Left colon (tissue), 2 donors: ENCODE data around the gene HTRA3. TPM values are rescaled to one million over a fixed set of nuclear protein-coding genes. Genes with fewer than 3 reads are reported as not detected.

Experiments
- ATAC-seq: fragments of 200-7000 bp; cut with Tn5 transposase; one replicate; pipeline ENCODE4 v1.9.1; 2020; ENCODE audit warnings: mild to moderate bottlenecking, moderate library complexity
- DNase-seq, 2 donors: peaks; one replicate each; pipeline ENCODE4 v3.0.0-alpha.2; 2020
- intact Hi-C, 2 donors: fragments of 100-400 bp; cut with DNase I in 1 of 2; cut with micrococcal nuclease in 1 of 2; formaldehyde crosslinking; loops; one replicate each; pipeline versions ENCODE4 v1.11.2 to v1.14.0; 2022; cut with DNase I, micrococcal nuclease
- total RNA-seq, 2 donors: library from RNA; stranded (reverse); fragmentation: NEBNext Ultra II Directional; extraction: Animal tissue kit (Norgen Biotek cat#: 25700); gene quantifications; one replicate each; pipeline ENCODE4 v1.2.1, GENCODE V29; 2021
- donor health status: DM: no; HTN: no; CAD: no.
- donor health status: DM: yes; HTN: yes; CAD: no.

The HTRA3 gene
- total RNA-seq, 2 donors from 2014 or later, result 2.5 to 6.6 TPM

GRCh38 chr4:8312976-8313375 is 43.4 kb downstream of the HTRA3 start:
- no peak for ATAC-seq
- no peak for DNase-seq
- intact Hi-C loops, result no loop called here

DNA sequence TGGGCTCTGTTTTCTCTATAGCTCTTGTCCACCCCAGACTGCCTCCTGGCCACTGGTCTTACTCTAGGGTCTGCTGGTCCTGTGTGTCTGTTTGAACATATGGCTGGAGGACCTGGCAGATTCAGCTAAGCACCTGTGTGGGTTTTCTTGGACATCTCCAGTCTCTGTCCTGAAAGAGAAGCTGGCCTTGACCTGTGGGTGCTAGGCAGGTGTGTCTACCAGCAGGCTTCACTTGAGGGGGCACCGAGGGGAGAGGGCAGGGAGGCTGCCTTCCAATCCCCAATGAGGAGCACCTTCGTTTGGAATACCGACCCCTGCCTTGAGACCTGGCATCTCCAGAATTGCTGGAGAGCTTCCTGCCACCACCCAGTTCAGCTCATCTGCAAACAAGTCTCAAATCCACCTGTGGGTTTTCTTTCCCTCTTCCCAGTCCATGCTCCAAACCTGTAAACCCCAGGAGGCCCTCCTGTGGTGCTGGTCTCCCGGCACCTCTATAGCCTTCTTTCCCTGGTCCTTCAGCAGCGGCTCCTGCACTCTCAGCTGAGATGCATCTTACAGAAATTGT is 45.2 kb downstream of the HTRA3 start:
- intact Hi-C loops, result no loop called here
- ATAC-seq (no peak), DNase-seq (no peak)

- peak in 1 of 2 donors; percentile 23 for DNase-seq
- intact Hi-C loops, result no loop called here
- ATAC-seq, result peak; percentile 37
Measured at GRCh38 chr4:8315435-8316250, 46.1 kb downstream of the HTRA3 start.

- DNase-seq, result no peak
- intact Hi-C loops, result no loop called here
- no peak for ATAC-seq
Measured at GRCh38 chr4:8316251-8316771, 46.8 kb downstream of the HTRA3 start.

DNA sequence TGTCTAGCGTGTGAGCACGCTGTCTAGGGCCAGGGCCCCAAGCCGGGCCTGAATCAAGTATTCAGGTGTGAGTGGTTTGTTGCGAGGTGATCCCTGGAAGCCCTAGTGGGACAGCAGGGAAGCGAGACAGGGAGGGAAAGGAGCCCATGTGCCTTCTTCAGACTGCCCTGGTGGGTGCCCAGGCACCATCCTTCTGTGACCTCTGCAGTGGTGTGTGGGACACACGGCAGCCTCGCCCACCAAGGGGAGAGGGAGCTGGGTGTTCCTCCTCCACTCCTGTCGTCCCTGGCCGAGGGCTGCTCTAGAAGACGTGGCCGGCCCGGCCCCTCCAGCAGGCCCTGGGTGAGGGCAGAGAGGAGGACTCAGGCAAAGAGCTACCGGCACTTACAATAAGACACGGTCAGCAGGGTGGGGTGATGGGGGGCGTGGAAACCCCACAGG is 47.4 kb downstream of the HTRA3 start:
- DNase-seq (no peak), ATAC-seq (no peak)
- intact Hi-C loops, result no loop called here

- intact Hi-C loops, result no loop called here
- ATAC-seq (no peak), DNase-seq (no peak)
Measured at GRCh38 chr4:8317474-8317873, 47.9 kb downstream of the HTRA3 start.

GRCh38 chr4:8318509-8318908 is 49.0 kb downstream of the HTRA3 start:
- intact Hi-C loops, result no loop called here
- DNase-seq, result no peak
- no peak for ATAC-seq

DNA sequence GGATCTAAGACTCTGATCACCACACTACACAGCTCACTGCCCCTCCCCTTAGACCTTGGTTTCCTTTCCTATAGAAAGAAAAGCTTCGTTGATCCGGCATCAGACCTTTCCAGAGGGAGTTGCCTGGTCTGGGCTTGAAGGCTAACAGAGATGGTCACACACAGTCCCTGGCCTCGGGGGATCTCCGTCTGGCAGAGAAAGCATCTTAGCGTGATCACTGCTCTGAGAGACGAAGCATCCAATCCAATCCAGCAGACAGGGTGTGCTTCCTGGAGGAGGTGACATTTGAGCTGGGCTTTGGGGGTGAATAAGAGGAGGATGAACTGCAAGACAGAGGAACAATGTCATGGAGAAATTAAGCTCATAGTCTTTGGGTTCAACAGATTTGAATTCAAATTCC is 49.5 kb downstream of the HTRA3 start:
- intact Hi-C loops, result no loop called here
- ATAC-seq, result no peak
- no peak for DNase-seq

DNA sequence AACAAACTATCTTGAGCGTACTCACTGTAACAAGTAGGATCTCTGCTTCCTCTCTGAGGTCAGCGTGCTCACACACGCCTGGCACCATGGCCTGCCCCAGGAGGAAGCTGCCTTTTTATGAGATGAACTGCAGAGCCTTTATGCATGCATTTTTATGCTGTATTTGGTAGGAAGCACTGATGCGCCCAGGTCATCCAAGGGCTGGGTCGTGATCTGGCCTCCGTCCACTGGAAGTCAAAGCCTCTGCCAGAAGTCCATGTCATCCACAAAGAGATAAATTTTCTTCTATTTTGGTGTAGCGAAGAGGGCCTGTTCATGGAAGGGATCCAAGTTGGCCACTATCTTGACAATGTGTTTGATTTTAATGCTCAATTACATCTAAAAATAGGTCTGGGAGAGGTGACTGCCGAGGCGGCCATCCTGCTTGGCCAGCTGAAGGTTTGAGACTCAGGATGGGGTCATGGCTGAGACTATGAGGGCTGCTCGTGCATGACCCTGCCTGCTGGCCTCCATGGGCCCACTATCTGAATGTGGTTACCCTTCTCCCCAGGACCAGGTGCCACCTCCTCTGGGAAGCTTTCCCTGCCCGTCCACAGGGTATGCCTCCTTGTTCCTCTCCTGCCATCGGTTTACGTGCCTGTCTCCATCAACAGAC is 50.3 kb downstream of the HTRA3 start:
- DNase-seq (peak in 1 of 2 donors; percentile 65), ATAC-seq (peak; percentile 14)
- intact Hi-C loops, result no loop called here

GRCh38 chr4:8320386-8320750 is 50.8 kb downstream of the HTRA3 start:
- intact Hi-C loops, result no loop called here
- ATAC-seq (no peak), DNase-seq (no peak)

GRCh38 chr4:8321220-8321619 is 51.7 kb downstream of the HTRA3 start:
- intact Hi-C loops, result no loop called here
- no peak for DNase-seq
- ATAC-seq, result no peak

DNA sequence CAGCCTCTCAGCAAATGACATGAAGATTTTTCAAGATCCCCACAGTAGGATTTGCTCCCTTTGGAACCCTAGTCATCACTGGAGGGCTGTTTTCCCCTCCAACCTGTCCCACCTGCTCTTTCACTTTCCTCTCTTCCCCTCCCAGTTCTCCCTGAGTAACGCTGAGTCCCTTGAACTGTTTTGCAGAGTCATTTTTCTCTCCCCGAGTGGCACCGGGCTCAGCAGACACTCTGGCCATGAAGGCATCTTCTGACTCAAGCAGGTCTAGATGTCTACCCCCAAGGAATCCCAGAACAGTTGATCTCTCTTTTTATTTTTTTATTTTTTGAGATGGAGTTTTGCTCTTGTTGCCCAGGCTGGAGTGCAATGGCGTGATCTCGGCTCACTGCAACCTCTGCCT is 52.2 kb downstream of the HTRA3 start:
- DNase-seq (no peak), ATAC-seq (no peak)
- intact Hi-C loops, result no loop called here

- ATAC-seq (no peak), DNase-seq (no peak)
Measured at GRCh38 chr4:8322794-8323704, 53.5 kb downstream of the HTRA3 start.

DNA sequence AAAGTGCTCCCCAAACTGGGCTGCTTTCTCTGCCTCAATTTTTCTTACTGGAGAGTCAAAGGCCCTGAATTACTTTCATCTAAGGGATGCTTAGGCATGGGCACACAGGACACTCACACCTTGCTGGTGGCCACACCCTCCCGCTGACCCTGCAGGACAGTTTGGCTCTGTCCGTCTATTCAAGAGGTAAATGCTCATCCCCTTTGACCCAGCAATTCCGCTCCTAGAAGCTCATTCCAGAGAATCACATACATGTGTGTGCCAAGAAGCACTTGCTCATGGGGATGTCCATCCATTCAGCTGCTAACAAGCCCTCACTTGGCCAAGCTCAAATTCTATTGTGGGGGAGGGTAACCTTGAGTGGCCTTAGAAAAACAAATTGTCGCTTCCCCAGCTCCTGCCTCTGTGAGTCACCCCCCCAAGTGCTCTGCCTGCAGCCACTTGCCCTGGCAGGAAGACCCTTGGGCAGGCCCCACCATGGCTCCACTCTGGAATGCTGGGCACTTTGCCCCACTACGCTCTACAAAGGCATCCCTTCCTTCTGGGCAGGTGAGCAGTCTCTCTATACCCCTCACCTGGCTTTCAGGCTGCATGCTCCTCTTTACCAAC is 54.5 kb downstream of the HTRA3 start:
- ATAC-seq, result no peak
- intact Hi-C loops, result no loop called here

More at GRCh38 chr4:8322794-8323704, 53.5 kb downstream of the HTRA3 start:
- intact Hi-C loops, result no loop called here

DNA sequence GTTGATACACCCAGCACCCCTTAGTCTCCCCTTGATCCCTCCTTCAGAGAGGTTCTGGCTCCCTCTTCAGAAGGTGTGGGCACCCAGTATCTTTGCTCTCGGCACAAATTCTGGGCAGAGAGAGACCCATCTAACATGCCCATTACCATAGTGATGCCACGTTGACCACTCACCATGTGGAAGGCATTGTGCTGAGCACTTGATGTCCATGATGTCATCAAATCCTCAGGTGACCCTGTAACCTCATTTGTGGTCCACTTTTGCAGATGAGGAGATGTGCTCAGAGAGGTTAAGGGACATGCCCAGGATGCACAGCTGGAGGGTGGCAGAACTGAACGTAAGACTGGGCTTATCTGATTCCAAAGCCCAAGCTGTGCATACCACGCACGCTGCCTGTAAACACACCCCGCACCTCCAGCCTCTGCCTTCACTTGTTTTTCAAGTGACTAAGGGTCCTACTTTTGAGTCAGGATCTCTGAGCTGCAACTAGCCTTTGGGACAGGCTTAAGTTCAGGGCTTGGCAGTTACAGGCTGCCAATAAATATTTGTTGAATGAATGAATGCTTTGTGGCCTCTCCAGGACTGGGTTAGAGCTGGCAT is 55.2 kb downstream of the HTRA3 start:
- ATAC-seq (no peak), DNase-seq (no peak)
- intact Hi-C loops, result no loop called here

More for the DNA sequence above, 54.5 kb downstream of the HTRA3 start:
- DNase-seq, result no peak

DNA sequence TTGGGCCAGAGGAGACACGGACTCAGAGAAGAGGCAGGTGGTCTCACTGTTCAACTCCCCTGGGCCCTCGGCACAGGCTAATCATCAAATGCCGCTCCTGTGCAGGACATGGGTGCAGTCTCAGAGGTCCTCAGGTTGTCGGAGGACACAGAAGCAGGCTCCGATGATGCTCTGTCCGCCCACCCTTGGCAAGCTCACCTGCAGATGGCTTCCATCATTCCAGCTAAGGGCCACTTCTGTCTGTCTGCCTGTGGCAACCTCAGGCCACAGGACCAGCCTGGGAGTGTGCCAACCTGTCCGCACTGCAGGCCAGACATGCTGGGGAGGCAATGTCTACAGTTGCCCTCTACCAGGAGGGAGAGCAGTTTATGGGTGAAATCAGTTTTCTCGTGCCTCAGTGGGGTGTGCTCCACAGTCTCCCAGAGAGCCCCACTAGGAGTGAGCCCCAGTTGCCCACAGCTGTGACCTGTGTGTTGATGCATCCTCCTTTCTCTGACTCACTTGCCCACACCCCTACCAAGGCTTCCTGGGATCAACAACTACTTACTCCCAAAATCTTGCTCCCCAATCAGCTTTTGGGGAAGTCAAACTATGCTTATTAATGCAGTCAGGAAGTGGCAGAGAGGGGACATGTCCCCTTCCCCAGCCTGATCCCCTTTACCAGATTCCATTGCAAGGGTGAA is 55.9 kb downstream of the HTRA3 start:
- DNase-seq (no peak), ATAC-seq (no peak)
- intact Hi-C loops, result no loop called here

GRCh38 chr4:8326206-8326605 is 56.7 kb downstream of the HTRA3 start:
- ATAC-seq, result no peak
- intact Hi-C loops, result no loop called here

DNA sequence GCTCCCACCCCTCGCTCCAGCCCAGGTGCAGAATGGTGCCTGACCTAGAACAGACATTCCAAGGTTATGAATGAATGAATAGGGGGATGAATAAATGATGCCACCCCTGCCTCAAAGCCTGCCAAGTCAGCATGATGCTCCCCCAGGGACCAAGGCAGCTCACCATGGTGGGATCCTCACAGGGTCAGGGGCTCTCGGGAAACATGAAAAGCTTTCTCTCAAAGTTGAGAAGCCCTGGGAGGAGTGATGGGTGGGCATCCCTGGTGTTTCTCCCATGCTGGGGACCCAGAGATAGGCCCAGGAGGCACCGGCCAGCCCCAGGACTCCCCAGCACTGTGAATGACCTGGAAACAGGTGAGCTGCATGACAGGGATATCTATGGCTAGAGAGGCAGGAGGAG is 58.9 kb downstream of the HTRA3 start:
- intact Hi-C loops, result no loop called here
- DNase-seq (peak in 1 of 2 donors; percentile 1), ATAC-seq (no peak)

More at GRCh38 chr4:8326206-8326605, 56.7 kb downstream of the HTRA3 start:
- peak in 1 of 2 donors; percentile 12 for DNase-seq
